IPS-NIHi7 (cell line): ENCODE measurements around the gene GPD1.
A peak's percentile ranks its signal among the peaks of the same experiment; 100 is the strongest.

Source experiments
- DNase-seq: peaks from one replicate; pipeline ENCODE4 v3.0.0; 2012; ENCODE audit warnings: mixed read lengths; ENCODE audit errors: extremely low spot score

GPD1 gene

GRCh38 chr12:50103767-50104321 is at the start of gene GPD1:
Gene GPD1, plus strand, starts transcription at chr12:50104008. Its CDS starts 43 bp downstream, at chr12:50104051.
- peak; percentile 56 for DNase-seq

GRCh38 chr12:50055831-50056638 is 47.8 kb upstream of the GPD1 start:
- DNase-seq = peak; percentile 79

DNA sequence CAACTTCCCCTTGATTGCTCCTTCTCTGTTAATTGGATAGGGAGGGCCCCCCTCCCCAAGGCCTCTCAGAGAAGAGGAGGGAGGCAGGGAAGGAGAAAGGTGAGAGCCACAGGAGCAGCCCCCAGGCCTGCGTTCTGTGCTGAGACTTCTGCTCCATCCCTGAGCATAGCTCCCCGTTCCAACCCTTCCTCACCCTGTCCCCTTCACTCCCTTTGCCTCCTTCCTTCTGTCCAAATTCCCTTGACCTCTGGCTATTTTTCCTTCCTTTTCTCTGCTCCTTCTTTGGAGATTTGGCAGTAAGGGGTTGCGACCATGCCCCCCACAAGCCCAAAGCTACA is 47.2 kb upstream of the GPD1 start:
- no peak for DNase-seq

DNA sequence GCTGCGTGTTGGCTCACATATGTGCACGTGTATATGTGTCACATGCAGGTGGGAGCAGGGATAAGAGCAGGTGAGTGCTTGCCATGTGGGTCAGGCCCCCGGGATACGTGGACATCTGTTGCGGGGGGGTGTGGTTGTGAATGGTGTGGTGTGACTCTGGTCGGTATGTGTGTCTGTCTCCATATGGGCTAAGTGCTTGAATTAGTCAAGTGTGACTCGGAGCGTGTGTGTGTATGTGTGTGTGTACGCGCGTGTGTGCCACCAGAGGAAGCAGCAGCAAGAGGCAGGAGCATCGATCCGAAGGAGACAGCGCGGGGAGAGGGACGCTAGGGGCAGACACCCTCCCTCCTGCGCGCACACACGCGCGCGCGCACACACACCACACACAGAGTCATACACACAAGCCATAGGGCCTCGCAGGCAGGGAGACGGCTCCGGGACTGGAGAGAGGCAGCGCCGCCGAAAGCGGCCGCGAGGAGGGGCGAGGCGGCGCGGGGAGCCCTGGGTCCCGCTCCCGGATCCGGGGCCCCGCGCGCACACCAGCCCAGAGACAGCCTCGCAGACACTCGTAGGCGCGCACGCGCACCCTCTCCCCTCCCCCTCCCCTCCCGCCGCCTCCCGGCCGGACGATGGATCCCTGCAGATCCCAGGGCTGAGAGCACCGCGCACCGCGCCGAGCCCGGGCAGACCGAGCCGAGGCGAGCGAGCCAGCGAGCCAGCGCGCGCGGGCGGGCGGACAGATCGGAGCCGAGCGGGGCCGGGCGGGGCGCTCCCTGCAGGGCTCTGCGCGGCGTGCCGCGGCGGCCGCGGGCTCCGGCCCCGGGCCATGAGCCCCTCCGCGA is 46.6 kb upstream of the GPD1 start, which contains the start of gene ASIC1:
Gene ASIC1, plus strand, starts transcription at position 597 of the 842 bp plus-strand sequence. CDS start 1,171 bp downstream, outside the sequence.
- peak; percentile 71 for DNase-seq

DNA sequence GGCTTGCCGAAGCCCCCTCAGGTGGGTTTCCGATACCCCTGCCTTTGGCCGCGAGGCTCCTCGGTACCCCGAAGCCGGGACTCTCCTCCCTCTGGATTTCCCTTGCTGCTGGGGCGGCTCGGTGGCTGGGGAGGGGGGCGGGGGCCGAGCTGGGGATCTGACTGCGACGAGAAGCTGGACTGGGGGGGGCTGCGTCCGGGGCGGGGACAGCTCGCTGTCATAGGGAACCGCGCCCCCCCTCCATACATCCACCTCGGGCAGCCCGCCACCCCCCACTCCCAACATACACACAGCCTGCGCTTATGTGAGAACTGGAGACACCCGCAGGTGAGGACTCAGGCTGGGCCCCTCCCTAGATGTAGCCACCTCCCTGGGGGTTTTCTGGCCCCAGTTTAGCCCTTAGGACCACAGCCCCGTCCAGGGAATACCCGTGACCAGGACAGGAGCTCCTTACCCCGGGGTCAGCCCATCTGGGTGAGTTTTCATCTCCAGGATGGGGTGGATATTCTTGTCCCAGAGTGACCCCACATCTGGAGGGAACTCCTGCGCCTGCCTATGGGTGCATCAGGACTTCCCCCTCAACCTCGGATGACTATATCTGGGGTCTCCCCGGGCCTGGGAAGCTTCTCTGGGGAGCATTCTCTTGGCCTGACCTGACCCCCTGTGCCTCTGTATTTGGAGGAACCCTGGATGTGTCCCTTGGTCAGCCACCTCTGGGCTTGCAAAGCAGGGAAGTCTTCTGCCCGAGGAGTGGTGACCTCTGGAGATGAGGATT is 45.7 kb upstream of the GPD1 start:
- no peak for DNase-seq

GRCh38 chr12:50058743-50059312 is 45.0 kb upstream of the GPD1 start:
- DNase-seq = no peak

- DNase-seq = no peak
Measured at GRCh38 chr12:50059440-50060119, 44.2 kb upstream of the GPD1 start.

DNA sequence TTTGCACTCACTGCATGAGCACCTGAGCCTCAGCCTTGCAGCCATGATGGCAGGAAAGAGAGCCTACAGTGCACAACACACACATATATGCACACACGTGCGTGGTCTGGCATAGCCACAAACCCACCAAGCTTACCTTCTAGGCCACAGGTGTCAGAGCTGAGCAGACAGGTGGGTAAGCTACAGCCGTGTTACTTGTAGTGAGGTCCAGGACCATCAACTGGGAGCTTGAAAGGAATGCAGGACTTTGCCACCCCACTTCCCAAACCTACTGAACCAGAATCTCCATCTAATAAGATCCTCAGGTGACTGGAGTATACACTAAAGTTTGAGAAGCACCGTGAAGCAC is 43.7 kb upstream of the GPD1 start:
- no peak for DNase-seq

- DNase-seq = no peak
Measured at GRCh38 chr12:50061171-50061570, 42.6 kb upstream of the GPD1 start.

GRCh38 chr12:50061946-50062686 is 41.7 kb upstream of the GPD1 start:
- DNase-seq = no peak

DNA sequence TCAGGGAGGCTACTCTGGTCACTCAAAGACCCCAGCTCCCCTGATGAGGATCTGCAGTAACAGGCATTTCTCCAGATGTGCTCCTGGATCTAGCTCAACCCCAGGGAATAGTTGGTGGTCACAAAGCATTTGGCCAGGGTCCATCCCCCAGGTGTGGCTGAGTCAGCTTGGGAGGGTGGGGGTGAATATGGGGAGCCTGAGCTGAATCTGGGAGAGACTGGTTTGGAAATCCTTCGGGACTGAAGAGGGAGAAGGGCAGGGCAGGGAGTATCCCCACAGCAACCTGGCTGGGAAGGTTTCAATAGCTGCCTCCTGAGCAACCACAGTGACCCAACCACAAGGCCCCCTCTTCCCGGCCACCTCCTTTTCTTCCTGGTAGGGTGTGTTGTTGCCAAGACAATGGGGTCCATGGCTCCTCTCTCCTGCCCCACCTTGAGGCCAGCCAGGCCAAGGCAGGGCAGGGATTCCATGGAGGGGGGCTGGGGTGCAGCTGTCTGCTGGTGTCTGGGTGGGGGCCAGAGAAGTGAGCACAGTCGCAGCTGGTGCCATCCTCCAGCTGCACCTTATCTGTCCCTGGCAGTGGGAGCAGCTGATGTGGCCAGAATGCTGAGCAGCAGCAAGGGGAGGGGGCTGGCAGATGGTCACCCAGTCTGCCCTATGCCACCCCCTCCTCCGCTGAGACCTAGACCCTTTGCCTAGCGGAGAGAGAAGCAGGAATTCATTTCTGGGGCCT is 40.9 kb upstream of the GPD1 start:
- DNase-seq = no peak

GRCh38 chr12:50065726-50066310 is 38.0 kb upstream of the GPD1 start:
- no peak for DNase-seq

DNA sequence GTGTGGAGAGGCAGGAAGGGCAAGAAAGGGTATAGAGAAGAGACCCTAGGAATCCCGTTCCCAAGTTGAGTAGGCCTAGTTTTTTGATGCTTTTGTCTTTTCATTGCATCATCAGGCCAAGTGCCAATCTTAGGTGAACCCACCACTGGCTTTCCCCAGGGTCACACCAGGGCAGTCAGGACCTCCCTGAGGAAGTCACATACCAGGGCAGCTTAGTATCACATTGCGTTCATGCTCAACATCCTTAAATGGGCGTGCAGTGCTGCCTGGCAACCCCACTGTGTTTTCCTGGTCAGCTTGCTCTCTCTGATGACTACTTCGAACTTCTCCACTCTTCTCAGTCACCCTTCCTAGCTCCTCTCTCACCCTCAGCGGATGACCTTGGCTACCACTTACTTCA is 37.4 kb upstream of the GPD1 start:
- peak; percentile 53 for DNase-seq

- DNase-seq = no peak
Measured at GRCh38 chr12:50069069-50069468, 34.7 kb upstream of the GPD1 start.

DNA sequence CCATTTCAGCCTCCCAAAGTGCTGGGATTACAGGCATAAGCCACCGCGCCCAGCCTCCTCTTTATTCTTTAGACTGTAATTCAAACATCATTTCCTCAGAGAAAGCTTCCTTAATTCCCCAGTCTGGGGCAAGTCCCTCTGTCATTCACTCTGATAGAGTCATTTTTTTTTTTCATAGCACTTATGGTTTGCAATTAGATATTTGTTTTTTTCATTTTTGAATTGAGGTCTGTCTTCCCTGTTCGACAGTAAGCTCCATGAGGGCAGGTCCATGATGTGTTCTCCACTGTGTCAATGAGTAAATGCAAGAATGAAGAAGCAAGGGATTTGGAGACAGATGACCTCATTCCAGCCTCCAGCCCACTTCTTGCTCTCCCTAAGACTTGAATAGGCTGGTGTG is 34.3 kb upstream of the GPD1 start:
- no peak for DNase-seq

- peak; percentile 80 for DNase-seq
Measured at GRCh38 chr12:50070314-50071060, 33.3 kb upstream of the GPD1 start.

DNA sequence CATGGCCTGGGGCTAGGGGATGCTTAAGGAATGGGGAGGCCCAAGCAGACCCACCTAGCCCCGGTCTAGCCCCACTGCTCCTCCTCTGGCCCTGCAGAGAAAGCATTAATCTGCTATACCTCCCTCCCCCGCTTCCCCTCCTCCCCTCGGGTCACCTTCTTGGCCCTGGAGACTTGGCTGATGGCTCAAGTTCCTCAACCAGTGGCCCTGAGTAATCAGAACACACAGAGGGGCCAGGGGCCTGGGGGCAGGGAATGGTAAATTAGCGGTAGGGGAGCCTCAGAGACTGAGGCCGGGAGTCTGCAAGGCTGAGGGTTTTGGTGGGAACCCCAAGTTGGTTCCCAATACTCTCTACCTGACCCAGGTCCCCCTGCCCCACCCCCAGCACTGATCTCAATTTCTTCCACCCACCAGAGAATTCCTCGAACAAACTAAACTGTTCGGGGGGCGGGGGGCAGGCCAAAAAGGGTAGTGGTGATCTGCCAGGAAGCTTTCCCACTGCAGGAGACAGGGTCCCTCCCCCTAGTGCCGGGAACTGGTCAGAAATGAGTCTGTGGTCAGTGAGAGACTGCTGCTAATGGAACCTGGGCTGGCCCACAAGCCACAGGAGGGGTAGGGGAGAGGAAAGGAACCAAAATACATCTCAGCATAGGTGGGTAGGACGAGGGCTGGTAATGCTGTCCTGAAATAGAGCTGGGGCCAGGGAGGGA is 31.5 kb upstream of the GPD1 start:
- no peak for DNase-seq

- no peak for DNase-seq
Measured at GRCh38 chr12:50073206-50073605, 30.6 kb upstream of the GPD1 start.
